ENCODE results near the gene ANKRD10.
A peak's percentile ranks its signal among the peaks of the same experiment; 100 is the strongest.

Gene ANKRD10

DNA sequence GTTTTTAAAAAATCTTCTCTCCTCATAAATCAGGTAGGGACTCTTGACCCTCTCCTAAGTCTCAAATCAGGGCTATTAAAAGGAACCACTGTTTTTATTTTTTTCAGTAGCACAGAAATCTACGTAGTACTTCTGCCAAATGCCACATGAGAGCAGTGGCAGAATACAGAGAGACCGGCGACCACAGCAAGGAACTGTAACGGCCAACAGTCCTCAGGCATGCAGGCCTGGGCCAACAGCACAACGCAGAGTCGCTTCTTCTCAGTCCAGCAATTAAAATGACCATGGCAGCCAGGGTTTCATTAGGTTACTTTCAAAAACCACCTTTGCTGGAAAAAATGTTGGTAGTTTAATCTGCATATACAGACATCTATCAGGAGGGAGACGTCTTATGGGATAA, 34.2 kb downstream of the ANKRD10 start:
- ChIA-PET CTCF (no interaction called here), POLR2A (no interaction called here)
- Histone ChIP-seq H3K36me3 (ENCODE audit: control insufficient read depth in 2 of 2, insufficient read depth in 1 of 2, low read length in 2 of 2) (peaks cover 0 to 4% of the 10 kb centered on the region in 2 experiments; a peak in 1 of 3 replicates), H3K27ac (ENCODE audit: extremely low read depth, low read depth, low read length) (no peak overlapping the region), H3K9me3 (ENCODE audit: control insufficient read depth, insufficient read depth, low read depth, low read length) (no peaks in the 10 kb centered on the region), H3K4me1 (ENCODE audit: control insufficient read depth, insufficient read depth, low read length) (no peaks in the 10 kb centered on the region), H3K4me3 (ENCODE audit: low read depth, low read length) (no peak overlapping the region)
- TF ChIP-seq ZNF670 (tag by site-specific recombination; IDR thresholded peaks at IDR 0.05; ENCODE audit: low read depth) (no peak), ZNF549 (tag by site-specific recombination; IDR thresholded peaks at IDR 0.05) (no peak), ZXDB (tag by site-specific recombination; IDR thresholded peaks at IDR 0.05) (no peak), ZNF521 (tag by site-specific recombination; IDR thresholded peaks at IDR 0.05) (no peak), ZNF10 (tag by site-specific recombination; IDR thresholded peaks at IDR 0.05) (no peak), OSR2 (tag by site-specific recombination; IDR thresholded peaks at IDR 0.05) (no peak), MYNN (tag by site-specific recombination; IDR thresholded peaks at IDR 0.05; ENCODE audit: borderline replicate concordance) (no peak), ZNF768 (tag by site-specific recombination; IDR thresholded peaks at IDR 0.05) (no peak)
- TF ChIP-seq, protein P1, sequence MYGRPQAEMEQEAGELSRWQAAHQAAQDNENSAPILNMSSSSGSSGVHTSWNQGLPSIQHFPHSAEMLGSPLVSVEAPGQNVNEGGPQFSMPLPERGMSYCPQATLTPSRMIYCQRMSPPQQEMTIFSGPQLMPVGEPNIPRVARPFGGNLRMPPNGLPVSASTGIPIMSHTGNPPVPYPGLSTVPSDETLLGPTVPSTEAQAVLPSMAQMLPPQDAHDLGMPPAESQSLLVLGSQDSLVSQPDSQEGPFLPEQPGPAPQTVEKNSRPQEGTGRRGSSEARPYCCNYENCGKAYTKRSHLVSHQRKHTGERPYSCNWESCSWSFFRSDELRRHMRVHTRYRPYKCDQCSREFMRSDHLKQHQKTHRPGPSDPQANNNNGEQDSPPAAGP (tag by site-specific recombination; IDR thresholded peaks at IDR 0.05): no peak
- TF ChIP-seq, protein P2, sequence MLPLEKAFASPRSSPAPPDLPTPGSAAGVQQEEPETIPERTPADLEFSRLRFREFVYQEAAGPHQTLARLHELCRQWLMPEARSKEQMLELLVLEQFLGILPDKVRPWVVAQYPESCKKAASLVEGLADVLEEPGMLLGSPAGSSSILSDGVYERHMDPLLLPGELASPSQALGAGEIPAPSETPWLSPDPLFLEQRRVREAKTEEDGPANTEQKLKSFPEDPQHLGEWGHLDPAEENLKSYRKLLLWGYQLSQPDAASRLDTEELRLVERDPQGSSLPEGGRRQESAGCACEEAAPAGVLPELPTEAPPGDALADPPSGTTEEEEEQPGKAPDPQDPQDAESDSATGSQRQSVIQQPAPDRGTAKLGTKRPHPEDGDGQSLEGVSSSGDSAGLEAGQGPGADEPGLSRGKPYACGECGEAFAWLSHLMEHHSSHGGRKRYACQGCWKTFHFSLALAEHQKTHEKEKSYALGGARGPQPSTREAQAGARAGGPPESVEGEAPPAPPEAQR (tag by site-specific recombination; IDR thresholded peaks at IDR 0.05): no peak
- TF ChIP-seq, protein P3, sequence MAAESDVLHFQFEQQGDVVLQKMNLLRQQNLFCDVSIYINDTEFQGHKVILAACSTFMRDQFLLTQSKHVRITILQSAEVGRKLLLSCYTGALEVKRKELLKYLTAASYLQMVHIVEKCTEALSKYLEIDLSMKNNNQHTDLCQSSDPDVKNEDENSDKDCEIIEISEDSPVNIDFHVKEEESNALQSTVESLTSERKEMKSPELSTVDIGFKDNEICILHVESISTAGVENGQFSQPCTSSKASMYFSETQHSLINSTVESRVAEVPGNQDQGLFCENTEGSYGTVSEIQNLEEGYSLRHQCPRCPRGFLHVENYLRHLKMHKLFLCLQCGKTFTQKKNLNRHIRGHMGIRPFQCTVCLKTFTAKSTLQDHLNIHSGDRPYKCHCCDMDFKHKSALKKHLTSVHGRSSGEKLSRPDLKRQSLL (tag by site-specific recombination; IDR thresholded peaks at IDR 0.05): no peak

DNA sequence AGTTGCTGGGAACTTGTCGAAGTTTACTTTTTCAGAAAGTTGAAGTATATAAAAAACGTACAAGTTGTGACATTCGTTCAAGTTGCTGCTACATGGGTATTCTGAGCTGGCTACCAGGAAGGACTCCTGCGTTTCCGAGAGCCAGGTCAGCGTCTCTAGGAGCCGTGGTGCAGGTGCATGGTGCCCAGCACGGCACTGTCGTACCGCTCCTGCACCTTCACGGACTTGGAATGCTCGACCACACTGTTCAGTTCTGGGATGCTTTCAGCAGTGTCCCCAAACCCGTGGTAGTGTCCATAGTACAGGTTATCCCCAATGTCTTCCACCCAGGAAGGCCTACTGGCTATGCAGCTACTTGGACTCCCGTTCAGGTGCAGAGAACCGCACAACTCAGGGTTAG, 35.4 kb downstream of the ANKRD10 start:
- Histone ChIP-seq H3K27ac (ENCODE audit: extremely low read depth, low read depth, low read length) (no peak overlapping the region), H3K4me3 (ENCODE audit: low read depth, low read length) (no peak overlapping the region), H3K9me3 (ENCODE audit: control insufficient read depth, insufficient read depth, low read depth, low read length) (no peaks in the 10 kb centered on the region), H3K36me3 (ENCODE audit: control insufficient read depth in 2 of 2, insufficient read depth in 1 of 2, low read length in 2 of 2) (peaks cover 0 to 4% of the 10 kb centered on the region in 2 experiments; a peak in 1 of 3 replicates), H3K4me1 (ENCODE audit: control insufficient read depth, insufficient read depth, low read length) (no peaks in the 10 kb centered on the region)
- CTCF ChIA-PET: no interaction called here
- POLR2A ChIA-PET: no interaction called here
- TF ChIP-seq, protein P4, sequence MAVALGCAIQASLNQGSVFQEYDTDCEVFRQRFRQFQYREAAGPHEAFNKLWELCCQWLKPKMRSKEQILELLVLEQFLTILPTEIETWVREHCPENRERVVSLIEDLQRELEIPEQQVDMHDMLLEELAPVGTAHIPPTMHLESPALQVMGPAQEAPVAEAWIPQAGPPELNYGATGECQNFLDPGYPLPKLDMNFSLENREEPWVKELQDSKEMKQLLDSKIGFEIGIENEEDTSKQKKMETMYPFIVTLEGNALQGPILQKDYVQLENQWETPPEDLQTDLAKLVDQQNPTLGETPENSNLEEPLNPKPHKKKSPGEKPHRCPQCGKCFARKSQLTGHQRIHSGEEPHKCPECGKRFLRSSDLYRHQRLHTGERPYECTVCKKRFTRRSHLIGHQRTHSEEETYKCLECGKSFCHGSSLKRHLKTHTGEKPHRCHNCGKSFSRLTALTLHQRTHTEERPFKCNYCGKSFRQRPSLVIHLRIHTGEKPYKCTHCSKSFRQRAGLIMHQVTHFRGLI (tag by site-specific recombination; IDR thresholded peaks at IDR 0.05): no peak
- no peak for TF ChIP-seq ZNF266 (tag by site-specific recombination; IDR thresholded peaks at IDR 0.05; ENCODE audit: low read depth)
- no peak for TF ChIP-seq ZNF302 (tag by site-specific recombination; IDR thresholded peaks at IDR 0.05; ENCODE audit: low read depth)

DNA sequence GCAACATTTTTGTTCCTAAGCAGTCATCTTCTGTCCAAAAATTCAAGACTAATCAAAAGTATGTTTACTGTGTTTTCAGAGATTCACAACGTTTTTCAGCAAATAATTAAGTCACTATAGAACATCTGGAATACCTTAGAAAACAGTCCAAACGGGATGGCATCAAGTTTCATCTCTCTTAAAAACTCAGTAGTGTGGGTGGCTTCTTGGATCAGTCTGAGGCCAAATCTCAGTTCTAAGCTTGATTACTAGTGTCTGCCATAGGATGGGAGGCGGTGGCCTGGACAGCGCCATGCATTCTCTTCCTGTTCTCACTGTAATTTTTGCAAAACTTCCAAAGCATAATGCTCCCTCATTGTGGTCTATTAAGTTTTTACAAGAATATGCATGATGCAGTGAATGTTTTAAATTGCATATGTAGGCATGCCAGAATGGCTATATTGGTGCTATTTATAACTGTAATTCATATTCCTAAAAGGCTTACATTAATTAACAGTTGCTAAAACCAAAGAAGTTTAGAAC, 37.1 kb downstream of the ANKRD10 start:
- ChIA-PET POLR2A (no interaction called here), CTCF (no interaction called here)
- Histone ChIP-seq H3K27ac (ENCODE audit: extremely low read depth, low read depth, low read length) (no peak overlapping the region), H3K9me3 (ENCODE audit: control insufficient read depth, insufficient read depth, low read depth, low read length) (no peaks in the 10 kb centered on the region), H3K4me1 (ENCODE audit: control insufficient read depth, insufficient read depth, low read length) (no peaks in the 10 kb centered on the region), H3K36me3 (ENCODE audit: control insufficient read depth in 2 of 2, insufficient read depth in 1 of 2, low read length in 2 of 2) (peaks cover 0 to 4% of the 10 kb centered on the region in 2 experiments; a peak in 1 of 3 replicates), H3K4me3 (ENCODE audit: low read depth, low read length) (no peak overlapping the region)
- TF ChIP-seq ZBTB17 (tag by site-specific recombination; IDR thresholded peaks at IDR 0.05): peak; percentile 51; the same call in 1 of the 2 replicates
- TF ChIP-seq GFI1B (tag by site-specific recombination; IDR thresholded peaks at IDR 0.05): no peak
- TF ChIP-seq, protein P5, sequence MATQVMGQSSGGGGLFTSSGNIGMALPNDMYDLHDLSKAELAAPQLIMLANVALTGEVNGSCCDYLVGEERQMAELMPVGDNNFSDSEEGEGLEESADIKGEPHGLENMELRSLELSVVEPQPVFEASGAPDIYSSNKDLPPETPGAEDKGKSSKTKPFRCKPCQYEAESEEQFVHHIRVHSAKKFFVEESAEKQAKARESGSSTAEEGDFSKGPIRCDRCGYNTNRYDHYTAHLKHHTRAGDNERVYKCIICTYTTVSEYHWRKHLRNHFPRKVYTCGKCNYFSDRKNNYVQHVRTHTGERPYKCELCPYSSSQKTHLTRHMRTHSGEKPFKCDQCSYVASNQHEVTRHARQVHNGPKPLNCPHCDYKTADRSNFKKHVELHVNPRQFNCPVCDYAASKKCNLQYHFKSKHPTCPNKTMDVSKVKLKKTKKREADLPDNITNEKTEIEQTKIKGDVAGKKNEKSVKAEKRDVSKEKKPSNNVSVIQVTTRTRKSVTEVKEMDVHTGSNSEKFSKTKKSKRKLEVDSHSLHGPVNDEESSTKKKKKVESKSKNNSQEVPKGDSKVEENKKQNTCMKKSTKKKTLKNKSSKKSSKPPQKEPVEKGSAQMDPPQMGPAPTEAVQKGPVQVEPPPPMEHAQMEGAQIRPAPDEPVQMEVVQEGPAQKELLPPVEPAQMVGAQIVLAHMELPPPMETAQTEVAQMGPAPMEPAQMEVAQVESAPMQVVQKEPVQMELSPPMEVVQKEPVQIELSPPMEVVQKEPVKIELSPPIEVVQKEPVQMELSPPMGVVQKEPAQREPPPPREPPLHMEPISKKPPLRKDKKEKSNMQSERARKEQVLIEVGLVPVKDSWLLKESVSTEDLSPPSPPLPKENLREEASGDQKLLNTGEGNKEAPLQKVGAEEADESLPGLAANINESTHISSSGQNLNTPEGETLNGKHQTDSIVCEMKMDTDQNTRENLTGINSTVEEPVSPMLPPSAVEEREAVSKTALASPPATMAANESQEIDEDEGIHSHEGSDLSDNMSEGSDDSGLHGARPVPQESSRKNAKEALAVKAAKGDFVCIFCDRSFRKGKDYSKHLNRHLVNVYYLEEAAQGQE (tag by site-specific recombination; IDR thresholded peaks at IDR 0.05): peak; percentile 63; the same call in 1 of the 2 replicates

All from HEK293 (cell line).